Stomach (tissue), 9 donors: Measurements from ENCODE around the gene SLC23A1. TPM values are rescaled to one million over a fixed set of nuclear protein-coding genes. Genes with fewer than 3 reads are reported as not detected.
A peak's percentile ranks its signal among the peaks of the same experiment; 100 is the strongest.

Experiments used
- DNase-seq, 2 donors: peaks; one replicate each; pipeline versions ENCODE4 v3.0.0 to v3.0.0-alpha.2; 2013 to 2019
- H3K27ac ChIP-seq, 5 donors: fragments of 200-600 bp in 4 of 5; sonication (generic) in 4 of 5; one replicate each; pipeline ENCODE4 v1.5.1; 2013 to 2019; ENCODE audit warnings: mild to moderate bottlenecking in 1 of 5, moderate library complexity in 1 of 5
- H3K27me3 ChIP-seq, 3 donors: fragments of 200-600 bp; sonication (generic); one replicate each; pipeline ENCODE4 v1.5.1; 2017 to 2019; ENCODE audit warnings: mixed run types in 1 of 3
- H3K36me3 ChIP-seq, 4 donors: fragments of 200-600 bp; sonication (generic); 1 replicate in 3 of 4; 2 replicates in 1 of 4; pipeline ENCODE4 v1.5.1; 2016 to 2019
- H3K4me1 ChIP-seq, 4 donors: fragments of 200-600 bp; sonication (generic); one replicate each; pipeline ENCODE4 v1.5.1; 2016 to 2019
- H3K4me3 ChIP-seq, 4 donors: fragments of 200-600 bp; sonication (generic) in 3 of 4; one replicate each; pipeline ENCODE4 v1.5.1; 2016 to 2019; ENCODE audit warnings: mild to moderate bottlenecking in 1 of 4
- H3K9me3 ChIP-seq, 4 donors: fragments of 200-600 bp; sonication (generic); one replicate each; pipeline ENCODE4 v1.5.1; 2016 to 2019
- CTCF ChIP-seq, 7 experiments: fragments of 450-650 bp in 4 of 7; fragments of 200-600 bp in 3 of 7; sonication (generic) in 3 of 7; IDR thresholded peaks; one replicate each; pipeline ENCODE4 v1.5.1; 2016 to 2019; ENCODE audit warnings: antibody characterized with exemption in 7 of 7, control low read depth in 2 of 7, mild to moderate bottlenecking in 1 of 7
- EP300 ChIP-seq: sonication (generic); formaldehyde crosslinking; IDR thresholded peaks from one replicate; pipeline ENCODE4 v1.6.1; 2017; ENCODE audit warnings: antibody characterized with exemption
- POLR2A ChIP-seq, 4 donors: fragments of 450-650 bp; IDR thresholded peaks; one replicate each; pipeline ENCODE4 v1.6.1; 2016; ENCODE audit warnings: antibody characterized with exemption in 4 of 4, control low read depth in 2 of 4, mild to moderate bottlenecking in 1 of 4, moderate library complexity in 1 of 4
- POLR2AphosphoS5 ChIP-seq, 3 donors: sonication (generic); formaldehyde crosslinking; IDR thresholded peaks; one replicate each; pipeline ENCODE4 v1.6.1; 2016; ENCODE audit warnings: antibody characterized with exemption in 3 of 3
- WGBS, 5 donors: extraction: QIAGEN DNeasy Blood & Tissue Kit in 3 of 5; methylation state at CpG; one replicate each; pipeline versions ENCODE4 v1.1.5 to v1.1.7; 2013 to 2018; 5-methylcytosine and 5-hydroxymethylcytosine counted together
- intact Hi-C: fragments of 100-400 bp; cut with DNase I; formaldehyde crosslinking; loops from one replicate; pipeline ENCODE4 v1.15.1; 2023; ENCODE audit warnings: low total_unique reads
- polyA plus RNA-seq, 3 donors: library from polyadenylated mRNA; stranded (reverse); fragments of 200-250 nt; gene quantifications; one replicate each; pipeline ENCODE4 v1.2.3, GENCODE V29; 2013
- total RNA-seq, 5 donors: library from RNA; depleted of rRNA; stranded (reverse); fragments of >200 nt; gene quantifications; one replicate each; pipeline versions ENCODE4 v1.1.0 to v1.2.3, GENCODE V29; 2014 to 2016
- donor health status: healthy with polysubstance abuse.
- donor health status: Bipolar disorder and iron deficiency.
- donor health status: healthy.

Gene SLC23A1
- total and polyA plus RNA-seq, 8 donors, result 0.37 TPM; not detected in 7

- H3K27ac ChIP-seq, result peak overlapping the region in 3 of 5 donors; percentile 20 to 68 (median 42)
- peaks cover 5 to 60% (median 44%) of the 10 kb centered on the region in 4 donors for H3K36me3 ChIP-seq
- 47 to 75% (median 66%) methylated on average over 4 of the region's 4 CpGs for WGBS, 5 donors
- intact Hi-C loops, result no loop called here
- TF ChIP-seq POLR2AphosphoS5 (IDR thresholded peaks at IDR 0.05) (peak in 1 of 3 donors; percentile 34), EP300 (no peak)
- no peaks in the 10 kb centered on the region for H3K27me3 ChIP-seq
- peaks cover 5 to 47% (median 26%) of the 10 kb centered on the region in 4 donors for H3K4me1 ChIP-seq
- peak in 1 of 2 donors; percentile 64 for DNase-seq
- H3K4me3 ChIP-seq, result no peak overlapping the region
- no peaks in the 10 kb centered on the region for H3K9me3 ChIP-seq
Measured at GRCh38 chr5:139417214-139417613, 34.1 kb upstream of the SLC23A1 start.

- TF ChIP-seq POLR2A (IDR thresholded peaks at IDR 0.05) (no peak), POLR2AphosphoS5 (IDR thresholded peaks at IDR 0.05) (no peak), CTCF (IDR thresholded peaks at IDR 0.05) (no peak), EP300 (no peak)
- WGBS, 5 donors, result 65 to 81% (median 71%) methylated on average over 9 of the region's 9 CpGs
- no peak for DNase-seq
- Histone ChIP-seq H3K27me3 (no peaks in the 10 kb centered on the region), H3K4me1 (peaks cover 5 to 47% (median 26%) of the 10 kb centered on the region in 4 donors), H3K36me3 (peaks cover 5 to 58% (median 47%) of the 10 kb centered on the region in 4 donors), H3K9me3 (no peaks in the 10 kb centered on the region), H3K4me3 (no peak overlapping the region), H3K27ac (peak overlapping the region in 2 of 5 donors; percentile 42 to 68)
- intact Hi-C loops, result no loop called here
Measured at GRCh38 chr5:139416651-139417050, 33.6 kb upstream of the SLC23A1 start.

GRCh38 chr5:139415869-139416268 is 32.8 kb upstream of the SLC23A1 start:
- Histone ChIP-seq H3K9me3 (no peaks in the 10 kb centered on the region), H3K4me3 (no peak overlapping the region), H3K27ac (peak overlapping the region in 1 of 5 donors; percentile 68), H3K27me3 (no peaks in the 10 kb centered on the region), H3K36me3 (peaks cover 5 to 50% (median 41%) of the 10 kb centered on the region in 4 donors), H3K4me1 (peaks cover 5 to 47% (median 26%) of the 10 kb centered on the region in 4 donors)
- DNase-seq, result no peak
- intact Hi-C loops, result no loop called here
- TF ChIP-seq EP300 (no peak), POLR2A (IDR thresholded peaks at IDR 0.05) (no peak), POLR2AphosphoS5 (IDR thresholded peaks at IDR 0.05) (no peak), CTCF (IDR thresholded peaks at IDR 0.05) (no peak)

GRCh38 chr5:139415221-139415861 is 32.2 kb upstream of the SLC23A1 start:
- peak overlapping the region in 3 of 5 donors; percentile 31 to 68 (median 58) for H3K27ac ChIP-seq

More at GRCh38 chr5:139415221-139415861, 32.2 kb upstream of the SLC23A1 start:
- H3K4me3 ChIP-seq, result no peak overlapping the region
- H3K36me3 ChIP-seq, result peaks cover 5 to 48% (median 37%) of the 10 kb centered on the region in 4 donors
- TF ChIP-seq CTCF (IDR thresholded peaks at IDR 0.05) (no peak), EP300 (no peak), POLR2AphosphoS5 (IDR thresholded peaks at IDR 0.05) (no peak), POLR2A (IDR thresholded peaks at IDR 0.05) (no peak)
- intact Hi-C loops, result no loop called here
- H3K9me3 ChIP-seq, result no peaks in the 10 kb centered on the region
- peak in 1 of 2 donors; percentile 47 for DNase-seq
- 61 to 69% (median 67%) methylated on average over 7 to 8 of the region's 8 CpGs for WGBS, 5 donors
- no peaks in the 10 kb centered on the region for H3K27me3 ChIP-seq
- H3K4me1 ChIP-seq, result peaks cover 5 to 53% (median 26%) of the 10 kb centered on the region in 4 donors
